ENCODE measurements around the gene BBC3. TPM values are rescaled to one million over a fixed set of nuclear protein-coding genes. Genes with fewer than 3 reads are reported as not detected.

The BBC3 gene
- total RNA-seq, 6 experiments from 2014 or later, result 1.8 to 8.0 (median 3.1) TPM

GRCh38 chr19:47176071-47176626 lies 54.9 kb downstream of the BBC3 start:
- ATAC-seq, result no peak
- 74% methylated on average over 5 of the region's 5 CpGs for WGBS (ENCODE audit: insufficient coverage, low coverage, low lambda C conversion rate, missing lambda C conversion rate)
- DNase-seq, result no peak
- TF ChIP-seq POLR2A (IDR thresholded peaks at IDR 0.05) (no peak), CTCF (IDR thresholded peaks at IDR 0.05) (no peak)
- peaks cover 0 to 12% (median 6%) of the 10 kb centered on the region in 4 donors for H3K36me3 ChIP-seq
- H3K4me3 ChIP-seq, result no peak overlapping the region
- H3K4me1 ChIP-seq, result no peaks in the 10 kb centered on the region
- no peaks in the 10 kb centered on the region for H3K9me3 ChIP-seq
- intact Hi-C loops (cut with DNase I), result no loop called here
- no peaks in the 10 kb centered on the region for H3K27me3 ChIP-seq
- peak overlapping the region in 1 of 3 donors; percentile 4 for H3K27ac ChIP-seq

GRCh38 chr19:47172666-47173455 lies 58.1 kb downstream of the BBC3 start:
- intact Hi-C loops (cut with DNase I), result no loop called here
- ATAC-seq (no peak), DNase-seq (no peak)
- Histone ChIP-seq H3K4me1 (no peaks in the 10 kb centered on the region), H3K36me3 (peaks cover 3 to 11% (median 6%) of the 10 kb centered on the region in 4 donors), H3K9me3 (no peaks in the 10 kb centered on the region), H3K4me3 (no peak overlapping the region), H3K27ac (no peak overlapping the region), H3K27me3 (no peaks in the 10 kb centered on the region)
- WGBS (ENCODE audit: insufficient coverage, low coverage, low lambda C conversion rate, missing lambda C conversion rate), result 89% methylated on average over 5 of the region's 19 CpGs
- no peak for TF ChIP-seq POLR2A (IDR thresholded peaks at IDR 0.05)
- TF ChIP-seq CTCF (IDR thresholded peaks at IDR 0.05), result no peak

MicroRNAs encoded within 50 kb of the gene (microRNA counts, 767-probe panel; counts per million panel counts)
- 237 counts per million for microRNA hsa-miR-3190-5p

Small RNA genes lying within 50 kb of the gene (microRNA-seq; reads per million reads assigned to microRNA genes)
- gene MIR3190, result 0 reads per million in 2 donors
- gene MIR3191, result 0 reads per million in 2 donors

Small RNA genes lying within 50 kb of the gene (small RNA-seq; reads per million reads assigned to genes)
- gene MIR3190, result 0 reads per million in 2 experiments

Other genes starting within 250 kb of the BBC3 start
- 1 to 10 TPM in 2 of 6 experiments, not detected in 4; 1.3 to 1.7 TPM for gene NPAS1, start 211.4 kb downstream of the BBC3 start, total RNA-seq
- gene TMEM160, start 182.6 kb downstream of the BBC3 start, total RNA-seq, result 10 to 100 TPM; 12.3 to 37.0 (median 17.2) TPM
- 10 to 100 TPM in 4 of 6 experiments, 1 to 10 TPM in 2; 8.3 to 19.1 (median 15.1) TPM for gene ZC3H4, start 117.4 kb downstream of the BBC3 start, total RNA-seq
- gene SAE1, start 100.4 kb downstream of the BBC3 start, total RNA-seq, result 10 to 100 TPM; 18.8 to 33.2 (median 26.7) TPM
- gene CCDC9, start 25.3 kb upstream of the BBC3 start, total RNA-seq, result 10 to 100 TPM in 2 of 6 experiments, 1 to 10 TPM in 4; 5.8 to 15.1 (median 9.1) TPM
- 1 to 10 TPM; 2.2 to 5.8 (median 4.4) TPM for gene INAFM1, start 43.7 kb upstream of the BBC3 start, total RNA-seq
- gene C5AR1, start 78.7 kb upstream of the BBC3 start, total RNA-seq, result 10 to 100 TPM in 1 of 6 experiments, 1 to 10 TPM in 5; 3.3 to 19.8 (median 5.9) TPM
- 1 to 10 TPM; 1.1 to 6.6 (median 3.7) TPM for gene C5AR2, start 101.0 kb upstream of the BBC3 start, total RNA-seq
- gene DHX34, start 118.1 kb upstream of the BBC3 start, total RNA-seq, result 10 to 100 TPM in 1 of 6 experiments, 1 to 10 TPM in 5; 5.2 to 11.9 (median 8.7) TPM
- 1 to 10 TPM in 1 of 6 experiments, under 1 TPM in 5; 0.53 to 1.6 (median 0.77) TPM for gene MEIS3, start 188.3 kb upstream of the BBC3 start, total RNA-seq
- under 1 TPM in 1 of 6 experiments, not detected in 5; 0.13 TPM for gene SLC8A2, start 240.7 kb upstream of the BBC3 start, total RNA-seq

All from right lobe of liver (tissue), 6 donors.